GM21423 (cell line): ENCODE results near the gene DNAI7.
A peak's percentile ranks its signal among the peaks of the same experiment; 100 is the strongest.

Experiments used
- ATAC-seq: cut with Tn5 transposase; IDR thresholded peaks from one replicate; pipeline ENCODE4 v1.9.1; 2021; ENCODE audit warnings: mild to moderate bottlenecking, moderate library complexity; ENCODE audit not compliant: unreplicated experiment

Gene DNAI7, protein sequence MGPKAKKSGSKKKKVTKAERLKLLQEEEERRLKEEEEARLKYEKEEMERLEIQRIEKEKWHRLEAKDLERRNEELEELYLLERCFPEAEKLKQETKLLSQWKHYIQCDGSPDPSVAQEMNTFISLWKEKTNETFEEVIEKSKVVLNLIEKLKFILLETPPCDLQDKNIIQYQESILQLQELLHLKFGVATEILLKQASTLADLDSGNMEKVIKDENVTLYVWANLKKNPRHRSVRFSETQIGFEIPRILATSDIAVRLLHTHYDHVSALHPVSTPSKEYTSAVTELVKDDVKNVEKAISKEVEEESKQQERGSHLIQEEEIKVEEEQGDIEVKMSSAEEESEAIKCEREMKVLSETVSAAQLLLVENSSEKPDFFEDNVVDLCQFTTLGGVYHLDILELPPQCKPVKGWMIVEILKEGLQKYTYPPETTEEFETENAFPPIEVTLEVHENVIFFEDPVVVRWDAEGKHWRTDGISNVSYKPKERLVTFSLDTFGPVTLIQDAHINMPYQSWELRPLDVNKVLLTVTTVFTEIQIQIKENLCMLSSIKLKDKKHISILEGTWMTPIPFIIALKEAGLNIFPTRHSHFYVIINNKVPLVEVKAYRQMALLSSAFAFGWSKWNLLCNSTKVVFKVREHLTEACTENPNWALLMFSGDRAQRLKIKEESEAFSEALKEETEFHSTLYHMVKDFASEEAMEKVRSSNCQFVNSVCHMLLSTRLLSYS

DNA sequence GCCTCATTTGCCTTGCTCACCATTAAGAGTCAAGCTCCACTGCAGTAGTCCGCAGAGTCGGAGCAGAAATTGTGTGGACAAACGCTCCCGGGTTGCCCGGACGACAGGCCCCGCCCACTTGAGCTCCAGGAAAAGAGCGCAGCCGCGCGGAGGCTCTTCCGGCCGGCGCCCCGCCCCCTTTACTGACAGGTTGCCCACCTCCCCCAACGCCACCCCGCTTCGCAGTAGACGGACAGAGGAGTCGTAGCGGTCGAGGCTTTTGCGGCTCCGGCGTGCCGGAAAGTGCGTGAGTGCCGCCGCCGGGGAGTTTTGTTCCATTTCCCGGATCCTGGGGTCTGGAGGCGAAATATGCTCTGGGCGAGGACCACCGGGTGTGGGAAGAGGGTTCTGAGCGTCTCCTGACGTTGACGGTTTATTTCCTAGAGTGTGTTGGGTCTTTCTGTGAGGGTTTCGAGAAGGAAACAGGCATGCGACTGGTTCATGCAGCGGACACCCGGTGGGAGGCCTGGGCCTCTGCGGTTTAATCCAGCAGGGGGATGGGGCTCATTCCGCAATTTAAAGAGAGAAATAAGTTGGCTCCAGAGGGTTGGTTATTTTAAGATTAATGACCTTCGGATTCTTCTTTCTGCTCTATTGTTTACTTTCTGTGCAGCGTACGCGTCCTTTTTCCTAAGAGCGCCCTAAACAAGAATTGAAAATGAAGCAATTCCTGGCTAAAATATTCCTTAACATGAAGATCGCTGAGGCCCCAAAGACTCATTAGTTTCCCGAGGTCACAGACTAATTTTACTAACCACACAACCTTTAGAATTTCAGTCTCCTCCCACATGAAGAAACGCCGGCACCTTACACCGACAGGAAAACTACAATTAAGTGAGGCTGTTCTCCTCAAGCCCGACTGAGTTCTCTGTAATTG is at the start of gene DNAI7, which contains the start of gene ETFRF1:
DNAI7 (minus strand) TSS at position 105 of the 916 bp plus-strand sequence; CDS start at position 23, 82 bp downstream.
ETFRF1 (plus strand) TSS at position 182 of the 916 bp plus-strand sequence. CDS start 8,720 bp downstream, outside the sequence.
- ATAC-seq: peak; percentile 95

DNA sequence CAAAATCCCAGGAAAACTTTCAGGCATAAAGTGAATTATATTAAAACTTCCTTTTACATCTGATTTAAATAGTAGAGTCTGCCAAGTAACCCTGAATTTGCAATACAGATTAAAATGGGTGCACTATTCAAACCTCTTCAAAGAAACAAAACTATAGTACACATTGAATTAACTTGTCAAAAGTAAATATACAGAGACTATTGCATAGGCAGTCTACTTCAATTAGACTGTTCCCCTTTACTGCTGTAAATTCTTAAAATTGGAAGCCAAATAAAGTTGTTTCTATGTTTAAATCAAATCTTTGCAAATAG is 48.7 kb upstream of the DNAI7 start:
- ATAC-seq: no peak

DNA sequence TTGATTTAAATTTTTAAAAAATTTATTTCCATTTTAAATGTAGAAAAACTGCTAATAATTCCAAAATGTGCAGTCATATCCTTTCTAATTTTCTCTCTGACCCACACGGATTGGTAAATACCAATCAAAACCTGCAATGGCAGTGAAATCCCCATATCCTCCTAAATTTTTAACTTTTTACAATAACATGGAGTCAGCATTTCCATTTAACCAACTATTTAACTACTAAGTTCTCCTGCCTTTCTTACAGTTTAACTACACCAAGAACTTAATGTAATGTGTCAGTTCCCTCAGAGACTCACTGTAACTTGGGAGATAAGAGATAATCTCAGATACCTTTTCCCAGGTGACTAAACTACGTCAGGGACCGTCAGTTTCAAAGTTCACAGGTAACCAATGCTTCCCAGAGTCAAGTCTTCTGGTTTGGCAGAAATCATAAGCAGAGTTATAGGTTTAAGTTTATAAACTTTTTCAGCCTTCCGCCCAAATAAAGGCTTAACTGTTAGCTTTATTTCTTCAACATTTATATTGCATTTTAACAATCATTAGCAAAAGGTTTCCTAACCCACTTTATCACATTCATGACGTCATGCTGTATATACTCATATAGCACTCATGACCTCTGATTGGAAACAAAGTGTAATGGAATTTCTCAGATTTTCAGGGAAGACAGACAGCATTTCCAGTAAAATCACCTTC is 48.2 kb upstream of the DNAI7 start:
- no peak for ATAC-seq

DNA sequence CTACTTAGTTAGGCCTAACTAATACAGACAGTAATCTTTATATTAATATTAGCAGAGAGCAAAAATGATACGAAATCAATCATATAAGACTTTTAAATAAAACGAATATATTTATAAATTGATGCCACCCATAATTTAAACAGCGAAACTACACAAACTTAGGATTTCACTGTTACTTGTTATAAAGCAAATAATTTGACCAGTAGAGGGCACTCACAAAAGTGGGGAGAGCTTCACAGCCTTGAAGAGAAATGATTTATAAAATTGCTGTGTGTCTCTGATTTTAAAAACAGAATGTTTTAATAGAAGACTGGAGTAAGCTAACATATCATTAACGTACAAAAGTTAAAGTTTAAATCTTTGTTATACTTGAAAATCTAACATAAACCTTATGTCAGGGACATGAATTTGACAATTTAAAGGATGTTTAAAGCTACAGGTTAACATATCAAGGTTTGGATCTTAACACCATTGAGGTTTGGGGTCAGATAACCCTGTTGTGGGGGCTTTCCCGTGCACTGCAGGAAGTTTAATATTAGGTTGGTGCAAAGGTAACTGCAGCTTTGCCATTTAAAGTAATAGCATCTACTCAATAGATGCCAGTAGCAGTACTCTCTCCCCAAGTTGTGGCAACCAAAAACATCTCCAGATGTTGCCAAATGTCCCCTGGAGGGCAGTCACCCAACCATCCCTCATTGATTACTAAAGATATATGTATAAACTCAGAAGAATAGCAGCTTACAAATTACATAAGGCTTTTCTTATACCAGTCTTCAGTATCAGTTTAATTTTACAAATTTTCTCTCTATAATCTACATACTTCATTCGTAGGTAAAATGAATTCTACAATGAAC is 46.4 kb upstream of the DNAI7 start:
- ATAC-seq: no peak

DNA sequence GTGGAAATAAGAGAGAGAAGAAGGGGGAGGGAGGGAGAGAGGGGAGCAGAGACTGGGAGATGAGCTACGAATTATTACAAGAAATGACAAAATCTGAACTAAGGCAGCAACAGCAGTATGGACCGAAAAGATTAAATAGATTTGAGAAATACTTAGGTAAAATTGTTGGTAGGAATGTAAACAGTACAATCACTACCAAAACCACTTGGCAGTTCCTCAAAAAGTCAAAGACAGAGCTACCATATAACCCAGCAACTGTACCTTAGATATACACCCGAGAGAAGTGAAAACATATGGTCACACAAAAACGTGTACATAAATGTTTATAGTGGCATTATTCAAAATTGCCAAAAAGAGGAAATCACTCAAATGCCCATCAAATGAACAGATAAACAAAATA is 41.7 kb upstream of the DNAI7 start:
- no peak for ATAC-seq

DNA sequence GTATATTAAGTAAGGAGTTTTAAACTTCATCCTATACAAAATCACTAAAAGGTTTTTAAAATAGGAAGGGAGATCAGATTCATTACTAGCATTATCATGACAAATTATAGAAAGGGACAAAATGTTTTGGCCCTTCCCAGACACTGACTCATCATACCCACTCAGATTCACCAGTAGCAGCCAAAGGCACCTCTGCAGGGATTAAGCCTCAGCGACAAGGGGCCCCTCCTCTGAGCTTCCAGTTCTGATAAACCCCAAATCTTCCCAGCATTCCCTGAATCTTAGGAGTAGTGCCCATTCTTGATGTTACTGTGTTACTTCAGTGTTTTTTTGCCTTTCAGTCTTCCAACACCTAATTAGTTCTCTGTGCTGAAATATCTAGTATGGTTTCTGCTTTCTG is 41.2 kb upstream of the DNAI7 start:
- ATAC-seq: no peak

DNA sequence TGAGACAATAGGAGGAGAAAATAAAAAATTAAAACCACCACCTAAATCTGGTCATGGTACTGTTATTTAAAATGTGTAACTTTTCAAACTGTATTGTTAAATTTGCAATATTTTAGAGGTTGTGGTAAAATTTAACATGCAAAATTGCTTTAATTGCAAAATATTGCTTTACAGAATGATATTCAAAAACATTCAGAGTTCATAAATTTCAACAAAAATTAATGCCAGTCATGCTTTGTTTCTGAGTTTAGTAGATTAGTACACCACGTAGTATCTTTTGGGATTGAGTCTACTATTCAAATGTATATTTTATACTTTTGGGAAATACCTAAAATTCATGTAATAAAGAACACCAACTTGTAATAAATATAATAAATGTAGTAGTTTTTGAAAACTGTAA is 18.4 kb upstream of the DNAI7 start:
- no peak for ATAC-seq

DNA sequence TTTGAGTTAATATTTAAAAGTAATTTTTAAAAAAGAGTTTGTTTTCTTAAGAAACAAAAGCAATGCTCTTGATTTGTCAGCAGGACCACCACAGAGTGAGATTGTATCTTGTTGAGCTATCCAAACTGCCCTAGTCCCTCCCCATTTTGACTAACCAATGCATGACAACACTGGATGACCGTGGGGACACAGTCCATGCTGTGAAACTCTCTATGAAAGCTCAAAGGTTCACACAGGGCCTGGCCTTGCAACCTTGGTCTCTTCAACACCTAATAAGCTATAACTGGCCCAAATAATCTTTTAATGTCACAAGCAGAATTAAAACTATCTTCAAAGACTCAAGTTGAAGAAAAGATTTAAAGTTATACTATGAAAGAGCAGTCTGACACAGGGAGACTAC is 13.6 kb upstream of the DNAI7 start:
- ATAC-seq: no peak

DNA sequence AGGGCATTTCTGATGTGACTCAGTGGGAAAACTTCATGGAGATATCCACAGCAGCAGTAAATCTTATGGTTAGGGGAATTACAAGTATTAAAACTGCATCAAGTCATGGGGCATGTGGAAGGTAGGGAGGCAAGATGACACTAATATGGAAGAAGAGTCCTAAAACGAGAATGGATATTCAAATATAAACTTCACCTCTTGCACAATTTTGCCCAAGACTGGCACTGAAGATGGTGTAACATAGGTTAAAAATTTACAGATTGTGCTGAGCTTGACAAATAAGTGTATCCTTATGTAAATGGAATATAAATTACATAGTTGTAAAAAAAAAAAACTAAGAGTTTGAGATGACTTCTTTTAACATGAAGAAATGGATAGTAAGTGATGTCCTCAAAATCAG is 12.9 kb upstream of the DNAI7 start:
- ATAC-seq: no peak

DNA sequence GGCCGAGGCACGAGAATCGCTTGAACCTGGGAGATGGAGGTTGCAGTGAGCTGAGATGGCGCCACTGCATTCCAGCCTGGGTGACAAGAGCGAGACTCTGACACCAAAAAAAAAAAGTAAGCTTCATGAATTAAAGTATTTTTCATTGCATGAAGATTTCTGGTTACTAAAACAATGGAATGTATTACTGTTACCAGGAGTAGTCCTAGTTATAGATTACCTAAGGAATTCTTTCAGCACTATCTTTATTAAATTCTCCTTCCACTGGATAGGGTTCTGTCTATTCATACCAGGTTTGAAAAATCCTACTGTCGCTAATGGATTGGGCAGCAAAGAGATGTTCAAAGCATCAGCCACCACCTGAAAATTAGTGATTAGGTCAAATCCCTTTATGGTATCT is 12.5 kb upstream of the DNAI7 start:
- no peak for ATAC-seq

DNA sequence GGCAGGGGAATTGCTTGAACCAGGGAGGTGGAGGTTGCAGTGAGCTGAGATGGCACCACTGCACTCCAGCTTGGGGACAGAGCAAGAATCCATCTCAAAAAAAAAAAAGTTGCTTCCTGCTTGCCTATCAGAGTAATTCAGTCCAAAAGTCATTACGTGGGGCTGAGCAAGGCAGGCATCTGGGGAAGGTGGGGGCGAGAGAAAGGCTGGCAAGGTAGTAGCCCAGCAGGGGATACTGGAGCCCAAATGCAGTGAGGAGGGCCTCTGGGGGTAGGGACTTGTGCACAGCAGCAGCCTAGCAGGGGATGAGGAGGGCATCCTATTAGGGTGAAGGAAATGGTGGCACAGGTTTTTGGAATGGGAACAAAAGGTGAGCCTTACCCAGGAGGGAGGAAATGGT is 7.2 kb upstream of the DNAI7 start:
- ATAC-seq: no peak

DNA sequence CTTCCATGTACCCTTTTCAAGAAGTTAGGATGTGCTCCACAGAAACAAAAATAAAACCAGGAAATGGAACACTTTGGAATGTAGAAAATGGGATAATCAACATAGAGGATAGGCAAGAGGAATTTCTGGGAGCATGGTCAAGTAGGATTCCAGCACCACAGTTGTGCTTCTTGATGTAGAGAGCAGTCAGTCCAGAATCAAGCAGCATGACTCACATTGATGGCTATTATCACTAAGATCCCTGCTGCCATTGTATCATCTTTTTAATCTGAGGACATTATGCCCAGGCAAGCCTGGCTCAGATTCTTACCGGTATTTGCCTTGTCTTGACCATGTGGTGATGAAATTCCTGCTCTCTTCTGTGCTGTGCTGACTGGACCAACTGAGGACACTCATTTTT is 5.7 kb upstream of the DNAI7 start:
- ATAC-seq: no peak

DNA sequence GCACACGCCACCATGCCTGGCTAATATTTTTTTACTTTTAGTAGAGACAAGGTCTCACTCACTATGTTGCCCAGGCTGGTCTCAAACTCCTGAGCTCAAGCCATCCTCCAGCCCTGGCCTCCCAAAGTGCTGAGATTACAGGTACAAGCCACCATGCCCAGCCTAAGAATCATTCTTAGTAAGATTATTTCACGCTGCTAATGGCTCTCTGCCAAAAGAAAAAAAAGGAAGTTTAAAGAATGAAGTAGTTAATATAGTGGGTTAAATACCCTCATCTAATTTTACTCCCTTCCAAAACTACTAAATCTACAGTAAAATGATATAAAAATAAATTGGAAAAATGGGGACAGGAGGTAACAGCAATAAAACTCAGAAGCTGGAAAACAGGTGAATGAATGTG is 2.6 kb upstream of the DNAI7 start:
- no peak for ATAC-seq

DNA sequence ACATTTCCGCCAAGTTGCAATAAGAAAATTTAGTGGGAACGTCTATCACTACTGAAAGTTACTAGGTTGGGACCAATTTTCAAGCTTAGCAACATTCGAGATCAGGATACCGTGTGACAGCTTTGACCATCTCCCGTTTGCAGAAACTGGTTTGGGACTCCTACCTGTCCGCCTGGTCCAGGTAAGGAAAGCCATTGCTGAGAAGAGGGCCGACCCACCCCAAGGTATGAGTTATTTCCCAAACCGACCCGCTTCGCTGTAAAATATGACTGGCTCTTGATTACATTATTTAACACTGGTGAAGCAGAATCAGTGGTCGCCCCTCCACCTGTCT is 271 bp downstream of the DNAI7 start:
- ATAC-seq: no peak

DNA sequence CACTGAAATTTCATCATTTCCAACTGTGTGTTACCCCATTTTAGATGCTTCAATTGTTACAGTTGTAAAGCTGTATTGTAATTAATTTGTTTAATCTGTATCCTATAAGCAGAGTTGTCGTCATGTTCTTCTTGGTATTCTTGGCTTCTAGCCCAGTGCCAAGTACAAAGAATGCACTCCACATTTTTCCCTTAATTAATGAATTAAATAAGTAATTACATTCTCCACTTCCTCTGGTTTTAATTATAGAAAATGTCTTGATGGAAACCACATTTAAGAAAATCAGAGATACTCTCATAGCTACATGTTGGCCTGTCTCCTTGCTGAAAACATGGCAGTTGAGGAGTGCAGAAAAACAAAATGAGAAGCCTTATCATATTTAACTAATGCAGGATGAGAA is 746 bp downstream of the DNAI7 start:
- ATAC-seq: no peak

DNA sequence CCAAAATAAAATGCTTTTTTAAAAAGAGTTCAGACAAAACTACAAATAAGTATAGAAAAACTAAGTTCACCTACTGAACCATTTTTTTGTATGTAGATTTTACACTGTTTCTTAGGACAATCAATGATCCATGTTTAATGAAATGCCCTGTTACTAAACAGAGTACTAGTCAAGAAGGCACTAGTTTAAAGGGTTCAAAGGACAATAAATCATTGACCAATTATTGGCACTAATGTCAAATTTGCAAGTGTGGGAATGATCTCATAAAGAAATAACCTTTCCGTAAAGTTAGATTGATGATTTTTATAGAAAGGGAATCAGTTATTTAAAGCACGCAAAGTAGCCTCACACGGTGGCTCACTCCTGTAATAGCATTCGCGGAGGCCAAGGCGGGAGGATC is 4.2 kb downstream of the DNAI7 start:
- no peak for ATAC-seq

DNA sequence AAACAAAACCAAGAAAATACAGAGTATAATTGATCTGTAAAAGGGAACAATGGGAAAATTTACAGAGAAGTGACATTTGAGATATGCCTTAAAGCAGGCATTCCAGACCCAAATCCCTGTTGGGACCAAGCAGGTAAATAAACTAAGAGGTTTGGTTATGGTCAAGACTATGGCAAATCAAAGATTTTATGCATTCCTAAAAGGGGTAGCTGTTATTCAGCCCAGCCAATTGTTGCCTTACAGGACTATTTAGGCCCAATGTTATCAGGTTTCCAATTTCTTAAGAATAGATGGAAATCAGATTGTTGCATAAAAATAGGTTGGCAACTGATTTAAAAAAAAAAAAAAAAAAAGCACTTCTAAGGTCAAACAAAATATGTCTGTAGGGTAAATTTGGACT is 5.3 kb downstream of the DNAI7 start:
- no peak for ATAC-seq

DNA sequence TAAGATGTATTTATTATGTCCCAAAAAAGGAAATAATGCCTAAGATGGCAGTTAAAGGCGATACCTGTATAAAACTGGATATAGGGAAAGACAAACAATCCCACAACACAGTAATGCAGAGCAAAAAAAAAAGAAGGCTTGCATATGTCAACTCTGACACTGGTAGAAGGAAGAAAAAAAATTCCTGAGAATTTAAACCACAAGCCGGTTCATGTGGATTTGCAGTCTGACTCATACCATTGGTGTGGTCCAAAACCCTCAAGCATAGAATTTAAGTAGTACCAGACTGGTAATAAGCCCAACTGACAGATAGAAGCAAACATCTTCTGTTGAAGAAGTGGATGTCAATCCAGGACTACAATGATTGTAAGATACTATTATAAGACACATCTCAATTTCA is 7.2 kb downstream of the DNAI7 start:
- no peak for ATAC-seq

DNA sequence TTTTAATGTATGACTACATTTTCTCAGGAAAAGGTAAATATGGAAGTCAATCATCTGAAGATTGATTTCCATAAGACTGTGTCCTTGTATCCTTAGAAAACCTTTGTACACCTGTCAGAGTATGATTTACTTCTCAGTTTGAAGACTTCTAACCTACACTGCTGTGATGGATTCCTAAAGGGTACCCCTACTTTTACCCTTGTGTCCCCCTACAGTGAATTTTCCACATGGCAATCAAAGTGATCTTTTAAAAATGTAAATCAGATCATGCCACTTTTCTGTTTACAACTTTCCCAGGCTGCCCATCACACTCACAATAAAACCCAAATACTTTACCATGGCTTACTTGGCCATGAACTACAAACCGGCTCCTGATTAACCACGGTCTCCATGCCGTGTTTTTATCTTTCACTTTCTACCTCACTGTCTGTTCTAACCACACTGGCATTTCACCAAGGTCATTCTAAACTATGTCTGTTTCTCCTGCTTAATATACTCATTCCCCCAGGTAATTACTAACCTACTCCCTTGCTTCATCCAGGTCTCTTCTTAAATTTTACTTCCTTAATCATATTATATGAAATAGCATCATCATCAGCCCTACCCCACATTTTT is 8.1 kb downstream of the DNAI7 start:
- peak; percentile 87 for ATAC-seq
